ENCODE data around the gene SGO2. TPM values are rescaled to one million over a fixed set of nuclear protein-coding genes. Genes with fewer than 3 reads are reported as not detected.

Gene SGO2
- total RNA-seq, 1 experiment from 2014 or later: 14.2 TPM

- Mint-ChIP-seq H3K9me3 (ENCODE audit: unreplicated experiment) (no peaks in the 10 kb centered on the region), H3K4me1 (ENCODE audit: insufficient read depth, unreplicated experiment) (peaks cover 40% of the 10 kb centered on the region), H3K27ac (ENCODE audit: low read depth, unreplicated experiment) (no peak overlapping the region), H3K27me3 (ENCODE audit: insufficient read depth, unreplicated experiment) (no peaks in the 10 kb centered on the region), H3K36me3 (ENCODE audit: insufficient read depth, unreplicated experiment) (peaks cover 22% of the 10 kb centered on the region), H3K4me3 (ENCODE audit: unreplicated experiment) (no peak overlapping the region)
- POLR2A ChIA-PET: interaction anchor here (0.6 to 4.6 kb wide), 8 partner anchors 9 to 663 kb away, joined by 3 to 32 read pairs (median 4); no protein-coding TSS in a partner anchor
- intact Hi-C loops (cut with micrococcal nuclease): loop anchor here (1.0 to 5.0 kb wide), 2 partner anchors 55 to 86 kb away; no protein-coding TSS in a partner anchor
- CTCF ChIA-PET: interaction anchor here (0.6 to 6.5 kb wide), 9 partner anchors 9 to 643 kb away, joined by 3 to 48 read pairs (median 5); no protein-coding TSS in a partner anchor
- TF ChIP-seq, protein P1, sequence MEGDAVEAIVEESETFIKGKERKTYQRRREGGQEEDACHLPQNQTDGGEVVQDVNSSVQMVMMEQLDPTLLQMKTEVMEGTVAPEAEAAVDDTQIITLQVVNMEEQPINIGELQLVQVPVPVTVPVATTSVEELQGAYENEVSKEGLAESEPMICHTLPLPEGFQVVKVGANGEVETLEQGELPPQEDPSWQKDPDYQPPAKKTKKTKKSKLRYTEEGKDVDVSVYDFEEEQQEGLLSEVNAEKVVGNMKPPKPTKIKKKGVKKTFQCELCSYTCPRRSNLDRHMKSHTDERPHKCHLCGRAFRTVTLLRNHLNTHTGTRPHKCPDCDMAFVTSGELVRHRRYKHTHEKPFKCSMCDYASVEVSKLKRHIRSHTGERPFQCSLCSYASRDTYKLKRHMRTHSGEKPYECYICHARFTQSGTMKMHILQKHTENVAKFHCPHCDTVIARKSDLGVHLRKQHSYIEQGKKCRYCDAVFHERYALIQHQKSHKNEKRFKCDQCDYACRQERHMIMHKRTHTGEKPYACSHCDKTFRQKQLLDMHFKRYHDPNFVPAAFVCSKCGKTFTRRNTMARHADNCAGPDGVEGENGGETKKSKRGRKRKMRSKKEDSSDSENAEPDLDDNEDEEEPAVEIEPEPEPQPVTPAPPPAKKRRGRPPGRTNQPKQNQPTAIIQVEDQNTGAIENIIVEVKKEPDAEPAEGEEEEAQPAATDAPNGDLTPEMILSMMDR (IDR thresholded peaks at IDR 0.05; ENCODE audit: unreplicated experiment): no peak
- no TSS peak for BruUV-seq (replicated peaks)
- no peak for DNase-seq (ENCODE audit: unreplicated experiment)
These were observed 91.4 kb downstream of the SGO2 start for GRCh38 chr2:200617156-200618053.

GRCh38 chr2:200618054-200618419, 92.0 kb downstream of the SGO2 start:
- Mint-ChIP-seq H3K4me1 (ENCODE audit: insufficient read depth, unreplicated experiment) (peaks cover 40% of the 10 kb centered on the region), H3K27me3 (ENCODE audit: insufficient read depth, unreplicated experiment) (no peaks in the 10 kb centered on the region), H3K36me3 (ENCODE audit: insufficient read depth, unreplicated experiment) (peaks cover 28% of the 10 kb centered on the region), H3K4me3 (ENCODE audit: unreplicated experiment) (no peak overlapping the region), H3K27ac (ENCODE audit: low read depth, unreplicated experiment) (peak overlapping the region; percentile 47), H3K9me3 (ENCODE audit: unreplicated experiment) (no peaks in the 10 kb centered on the region)
- TF ChIP-seq, protein P1 (IDR thresholded peaks at IDR 0.05; ENCODE audit: unreplicated experiment): no peak
- no peak for DNase-seq (ENCODE audit: unreplicated experiment)
- intact Hi-C loops (cut with micrococcal nuclease): loop anchor here (1.0 to 5.0 kb wide), 2 partner anchors 54 to 85 kb away; no protein-coding TSS in a partner anchor
- BruUV-seq (replicated peaks): no TSS peak
- CTCF ChIA-PET: interaction anchor here (0.8 to 6.5 kb wide), 8 partner anchors 8 to 90 kb away, joined by 3 to 48 read pairs (median 7); no protein-coding TSS in a partner anchor
- POLR2A ChIA-PET: interaction anchor here (0.6 to 4.6 kb wide), 7 partner anchors 9 to 663 kb away, joined by 3 to 32 read pairs (median 4); no protein-coding TSS in a partner anchor

DNA sequence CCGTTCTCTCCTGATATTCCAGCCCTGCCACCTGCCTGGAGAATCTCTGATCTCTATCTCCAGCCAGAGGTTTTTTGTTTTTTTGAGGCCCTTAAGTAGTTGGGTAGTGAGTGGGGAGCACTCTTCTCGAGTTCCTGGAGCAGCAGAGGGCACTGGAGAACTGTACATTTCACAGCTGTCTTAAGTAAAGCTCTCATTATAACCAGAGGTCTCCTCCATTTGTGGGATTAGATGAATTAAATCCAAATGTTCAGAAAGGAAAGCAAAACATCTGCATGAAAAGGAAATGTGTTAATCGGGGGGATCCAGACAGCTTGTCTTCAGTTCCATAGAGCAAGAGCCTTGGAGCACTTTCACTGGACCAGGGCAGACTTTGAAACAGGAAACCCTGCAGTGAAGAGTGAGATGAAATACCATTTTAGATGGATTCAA, 92.6 kb downstream of the SGO2 start:
- Mint-ChIP-seq H3K36me3 (ENCODE audit: insufficient read depth, unreplicated experiment) (peaks cover 27% of the 10 kb centered on the region), H3K4me1 (ENCODE audit: insufficient read depth, unreplicated experiment) (peaks cover 38% of the 10 kb centered on the region), H3K9me3 (ENCODE audit: unreplicated experiment) (no peaks in the 10 kb centered on the region), H3K4me3 (ENCODE audit: unreplicated experiment) (no peak overlapping the region), H3K27ac (ENCODE audit: low read depth, unreplicated experiment) (peak overlapping the region; percentile 47), H3K27me3 (ENCODE audit: insufficient read depth, unreplicated experiment) (no peaks in the 10 kb centered on the region)
- intact Hi-C loops (cut with micrococcal nuclease): loop anchor here (1.0 to 5.0 kb wide), 2 partner anchors 54 to 85 kb away; no protein-coding TSS in a partner anchor
- no TSS peak for BruUV-seq (replicated peaks)
- ChIA-PET POLR2A (interaction anchor here (1.0 to 3.7 kb wide), 3 partner anchors 10 to 84 kb away, joined by 3 to 11 read pairs (median 4); no protein-coding TSS in a partner anchor), CTCF (interaction anchor here (0.6 to 6.5 kb wide), 12 partner anchors 16 to 94 kb away, joined by 3 to 48 read pairs (median 4); no protein-coding TSS in a partner anchor)
- TF ChIP-seq, protein P1 (IDR thresholded peaks at IDR 0.05; ENCODE audit: unreplicated experiment): no peak
- peak; percentile 58 for DNase-seq (ENCODE audit: unreplicated experiment)

DNA sequence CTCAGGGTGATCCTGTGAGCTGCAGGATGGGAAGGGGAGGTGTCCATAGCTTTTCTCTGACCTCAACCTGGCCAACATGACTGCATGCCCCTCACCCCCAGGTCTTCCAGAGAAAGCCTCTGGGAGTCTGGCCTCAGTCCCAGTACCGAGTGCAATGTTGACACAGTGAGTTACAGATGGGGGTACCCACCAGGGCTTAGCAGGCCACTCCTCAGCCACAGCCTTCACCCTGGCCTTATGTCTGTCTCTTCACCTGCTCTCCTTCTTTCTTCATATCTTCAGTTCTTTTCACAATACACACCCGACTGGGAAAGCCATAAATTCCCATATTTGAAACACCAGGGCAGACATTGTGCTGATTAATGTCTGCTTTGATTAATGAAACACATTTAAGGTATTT, 93.3 kb downstream of the SGO2 start:
- H3K4me1 Mint-ChIP-seq (ENCODE audit: insufficient read depth, unreplicated experiment): peaks cover 39% of the 10 kb centered on the region
- no TSS peak for BruUV-seq (replicated peaks)
- ChIA-PET POLR2A (interaction anchor here (1.0 to 3.7 kb wide), 3 partner anchors 11 to 84 kb away, joined by 3 to 11 read pairs (median 4); no protein-coding TSS in a partner anchor), CTCF (interaction anchor here (0.7 to 6.5 kb wide), 9 partner anchors 17 to 94 kb away, joined by 3 to 48 read pairs (median 4); no protein-coding TSS in a partner anchor)
- H3K9me3 Mint-ChIP-seq (ENCODE audit: unreplicated experiment): no peaks in the 10 kb centered on the region
- TF ChIP-seq, protein P1 (IDR thresholded peaks at IDR 0.05; ENCODE audit: unreplicated experiment): no peak
- peak; percentile 63 for DNase-seq (ENCODE audit: unreplicated experiment)
- no peak overlapping the region for H3K4me3 Mint-ChIP-seq (ENCODE audit: unreplicated experiment)
- intact Hi-C loops (cut with micrococcal nuclease): loop anchor here (5.0 kb wide), 1 partner anchor 53 kb away; no protein-coding TSS in a partner anchor
- no peaks in the 10 kb centered on the region for H3K27me3 Mint-ChIP-seq (ENCODE audit: insufficient read depth, unreplicated experiment)
- peaks cover 21% of the 10 kb centered on the region for H3K36me3 Mint-ChIP-seq (ENCODE audit: insufficient read depth, unreplicated experiment)
- no peak overlapping the region for H3K27ac Mint-ChIP-seq (ENCODE audit: low read depth, unreplicated experiment)
